ENCODE measurements around the gene SMIM10L2A.
"Not testable (repeated sequence)": the region's sequence is repeated elsewhere in the genome, so short reads cannot be mapped to it uniquely, and the experiment has no call there.

The SMIM10L2A gene

DNA sequence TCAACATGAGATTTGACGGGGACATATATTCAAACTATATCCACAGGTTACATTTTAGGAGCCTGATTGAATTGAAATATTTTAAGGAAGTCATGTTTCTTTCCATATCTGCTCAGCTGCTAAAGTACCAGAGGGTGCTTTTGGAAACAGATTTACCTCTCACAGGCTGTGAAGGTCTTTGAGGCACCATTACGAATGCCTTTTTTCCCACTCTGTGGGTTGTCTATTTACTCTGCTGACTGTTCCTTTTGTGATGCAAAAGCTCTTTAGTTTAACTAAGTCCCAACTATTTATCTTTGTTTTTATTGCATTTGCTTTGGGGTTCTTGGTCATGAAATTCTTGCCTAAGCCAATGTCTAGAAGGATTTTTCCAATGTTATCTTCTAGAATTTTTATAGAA is 40.0 kb downstream of the SMIM10L2A start:
- DNase-seq, result not testable (repeated sequence)

DNA sequence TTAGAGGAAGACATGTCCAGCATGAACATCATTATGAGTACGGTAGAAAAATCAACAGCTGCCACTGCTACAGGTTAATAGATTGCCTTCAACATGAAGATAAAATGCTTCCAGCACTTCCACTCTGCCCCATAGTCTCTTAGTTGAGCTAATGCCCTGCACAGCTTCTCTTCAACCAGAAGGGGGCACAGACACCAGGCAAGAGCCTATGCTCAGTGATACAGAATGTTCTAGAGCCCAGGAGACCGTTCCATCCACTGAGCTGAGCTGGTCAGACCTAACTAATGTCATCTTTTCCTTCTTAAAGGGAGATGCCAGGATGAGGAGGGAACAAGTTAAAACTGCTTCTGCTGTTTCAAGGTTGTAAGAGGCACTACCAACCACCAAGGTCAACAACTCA is 42.2 kb downstream of the SMIM10L2A start:
- no peak for DNase-seq

- DNase-seq, result no peak
These were observed 54.6 kb downstream of the SMIM10L2A start for GRCh38 chrX:135476378-135476777.

- DNase-seq, result no peak
These were observed 55.8 kb downstream of the SMIM10L2A start for GRCh38 chrX:135477576-135477975.
